ENCODE measurements around the gene SF3A1.
"Not testable (repeated sequence)": the region's sequence is repeated elsewhere in the genome, so short reads cannot be mapped to it uniquely, and the experiment has no call there.

Gene SF3A1

DNA sequence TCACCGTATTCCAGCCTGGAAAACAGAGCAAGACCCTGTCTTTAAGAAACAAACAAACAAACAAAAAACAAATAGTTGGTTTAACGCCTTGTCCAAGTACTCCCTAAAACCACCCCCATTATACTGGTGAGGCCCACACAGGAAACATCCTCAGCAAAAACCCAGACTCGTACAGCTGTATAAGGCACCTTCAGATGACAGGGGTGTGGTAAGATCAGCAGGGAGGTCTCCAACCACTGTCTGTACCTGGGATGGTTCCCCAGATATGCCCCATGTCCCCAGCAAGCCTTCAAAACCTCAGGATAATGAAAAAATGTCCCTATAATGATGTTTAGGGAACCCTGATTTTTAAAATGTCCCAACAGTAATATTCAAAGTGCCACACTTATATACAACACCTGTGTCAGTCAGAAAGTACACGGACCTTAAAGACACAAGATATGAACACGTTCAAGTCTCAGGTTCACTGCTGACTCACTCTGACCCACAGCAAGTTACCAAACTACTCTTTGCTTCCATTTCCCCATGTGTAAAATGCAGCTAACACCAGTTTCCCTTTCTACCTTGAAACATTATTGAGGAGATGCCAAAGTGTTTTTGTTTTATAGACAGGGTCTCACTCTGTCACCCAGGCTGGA lies 9.3 kb downstream of the SF3A1 start:
- no peak for DNase-seq

DNA sequence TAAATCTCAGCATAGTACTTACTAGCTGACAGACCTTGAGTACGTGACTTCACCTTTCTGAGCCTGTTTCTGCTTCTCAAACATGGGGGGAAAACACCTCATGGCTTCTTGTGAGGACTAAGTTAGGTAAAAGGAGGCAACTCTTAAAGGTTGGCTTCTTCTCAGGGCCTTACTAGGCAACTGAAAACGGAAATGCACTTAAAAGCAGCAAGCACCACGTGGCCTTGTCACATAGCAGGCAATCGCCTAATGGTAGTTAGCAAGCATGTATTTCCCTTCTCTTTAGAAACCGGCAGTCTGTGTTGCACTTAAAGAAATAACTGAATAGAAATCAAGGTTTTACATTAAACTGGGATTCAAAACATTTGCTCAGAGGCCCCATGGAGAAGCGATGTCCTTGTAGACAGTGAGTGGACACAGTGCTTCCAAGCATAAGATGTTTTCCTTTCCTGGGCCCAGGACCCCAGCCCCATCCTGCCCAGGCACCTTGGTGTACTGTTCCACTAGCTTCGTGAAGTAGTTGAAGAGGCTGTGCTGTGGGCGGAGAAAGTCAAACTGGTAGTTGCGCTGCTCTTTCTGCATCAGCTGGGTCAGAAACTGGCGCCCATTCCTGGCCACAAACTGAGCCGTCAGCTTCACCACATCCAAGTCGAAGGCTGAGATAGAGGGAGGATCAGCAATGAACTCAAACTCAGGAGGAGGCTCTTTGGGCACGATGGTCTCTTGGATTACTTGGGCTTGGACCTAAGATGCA lies 12.1 kb downstream of the SF3A1 start:
- DNase-seq: peak; percentile 64 to 79

GRCh38 chr22:30340911-30341685 lies 15.6 kb downstream of the SF3A1 start:
- DNase-seq: no peak

DNA sequence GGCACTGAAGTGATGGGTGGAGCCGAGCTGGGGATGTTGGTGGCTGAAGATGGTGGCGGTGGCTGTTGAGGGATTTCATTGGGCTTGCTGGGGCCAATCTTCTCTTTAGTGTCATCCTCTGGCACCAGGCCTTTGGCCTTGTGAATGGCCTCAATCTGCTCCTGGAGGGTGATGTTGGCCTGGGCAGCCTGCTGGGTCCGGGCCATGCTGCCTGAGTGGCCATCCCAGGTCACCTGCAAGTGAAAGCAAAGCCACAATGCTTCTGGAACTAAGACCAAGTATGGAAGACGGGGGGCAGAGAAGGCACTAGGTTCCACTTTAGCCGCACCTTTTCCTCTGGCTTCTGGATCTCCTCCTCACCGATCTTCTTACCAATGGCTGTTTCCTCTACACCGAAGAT lies 17.9 kb downstream of the SF3A1 start:
- DNase-seq: no peak

DNA sequence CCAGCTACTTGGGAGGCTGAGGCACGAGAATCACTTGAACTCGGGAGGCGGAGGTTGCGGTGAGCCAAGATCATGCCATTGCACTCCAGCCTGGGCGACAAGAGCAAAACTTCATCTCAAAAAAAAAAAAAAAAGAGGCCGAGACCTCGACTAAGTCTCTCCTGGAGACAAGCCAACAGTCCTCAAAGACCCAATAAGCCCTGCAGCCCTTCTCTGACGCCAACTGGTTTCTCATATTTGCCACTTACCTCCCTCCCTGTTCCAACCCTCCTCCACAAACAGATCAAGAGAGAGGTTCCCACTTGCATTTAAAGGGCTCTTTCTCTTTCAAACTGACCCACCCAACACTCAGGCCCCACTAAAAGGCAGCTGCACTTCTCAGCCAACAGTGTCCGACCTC lies 18.4 kb downstream of the SF3A1 start:
- DNase-seq: not testable (repeated sequence)

GRCh38 chr22:30337461-30337778 lies 19.3 kb downstream of the SF3A1 start:
- DNase-seq: no peak

DNA sequence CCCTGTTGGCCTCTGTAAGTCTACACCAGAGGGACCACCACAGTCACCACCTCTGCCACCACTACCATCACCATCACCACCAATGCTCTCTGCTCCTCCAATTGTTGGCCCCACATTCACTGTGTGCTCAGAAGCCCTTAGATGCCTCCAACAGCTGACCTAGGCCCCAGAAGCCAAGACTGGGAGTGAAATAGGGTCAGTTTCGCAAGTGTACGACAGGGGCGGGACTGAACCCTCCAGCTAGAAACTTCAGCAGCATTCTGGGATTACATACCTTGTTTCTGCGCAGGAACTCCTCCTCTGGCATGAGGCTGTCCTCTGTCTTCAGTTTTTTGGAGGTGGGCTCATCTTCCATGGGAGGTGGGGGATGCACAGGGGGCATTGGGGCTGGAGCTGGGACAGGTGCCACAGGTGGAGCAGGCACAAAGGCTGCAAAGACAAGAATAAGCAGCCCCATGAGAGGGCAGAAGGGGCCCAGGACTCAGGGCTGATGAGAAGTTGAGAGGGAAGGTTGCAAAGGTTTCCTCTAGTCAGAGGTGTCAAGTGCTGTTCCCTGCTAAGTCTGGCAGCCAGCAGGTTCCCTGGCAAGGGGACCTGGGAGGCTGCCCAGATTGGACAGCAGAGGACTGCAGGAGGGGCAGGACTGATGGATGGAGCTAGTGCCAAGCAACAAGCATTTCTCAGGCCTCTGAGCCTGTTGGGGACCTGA lies 19.8 kb downstream of the SF3A1 start:
- DNase-seq: no peak

DNA sequence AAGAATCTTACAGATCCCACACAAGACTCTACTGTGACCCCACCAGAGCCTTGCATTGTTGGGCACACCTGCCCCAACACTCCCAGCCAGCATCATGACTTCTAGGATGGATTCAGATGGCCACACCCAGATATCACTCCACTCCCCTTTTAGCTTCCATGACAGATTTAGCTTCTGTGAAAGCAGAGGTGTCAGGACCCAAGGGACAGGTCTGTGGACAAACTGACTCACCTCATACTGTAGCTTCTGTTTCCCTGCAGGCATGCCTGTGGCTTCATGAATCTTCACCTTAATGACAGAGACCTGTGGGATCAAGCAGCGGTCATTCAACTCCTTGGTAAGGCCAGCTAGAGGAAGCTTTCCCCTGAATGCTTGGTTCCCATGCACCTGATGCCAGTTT lies 21.5 kb downstream of the SF3A1 start:
- DNase-seq: no peak

DNA sequence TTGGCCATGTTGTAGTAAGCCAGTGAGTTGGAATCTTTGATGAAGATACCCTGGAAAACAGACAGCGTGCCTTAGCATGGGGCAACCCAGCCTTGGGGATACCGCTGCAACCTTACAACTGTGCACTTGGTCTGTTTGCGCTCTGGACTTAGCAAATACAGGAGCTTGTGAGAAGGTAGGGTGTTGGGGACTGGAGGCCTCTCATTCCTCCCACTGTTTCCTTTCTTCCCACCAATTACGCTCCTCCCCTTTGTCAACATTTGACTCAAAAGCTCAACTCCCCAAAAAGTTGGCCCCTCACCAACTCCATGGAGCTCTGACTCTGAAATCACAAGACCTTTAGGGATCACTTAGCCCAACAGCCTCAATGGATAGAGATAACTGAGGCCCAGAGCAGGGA lies 22.0 kb downstream of the SF3A1 start:
- DNase-seq: no peak

GRCh38 chr22:30333707-30334087 lies 23.0 kb downstream of the SF3A1 start:
- peak in 1 of 2 experiments; percentile 51 for DNase-seq

DNA sequence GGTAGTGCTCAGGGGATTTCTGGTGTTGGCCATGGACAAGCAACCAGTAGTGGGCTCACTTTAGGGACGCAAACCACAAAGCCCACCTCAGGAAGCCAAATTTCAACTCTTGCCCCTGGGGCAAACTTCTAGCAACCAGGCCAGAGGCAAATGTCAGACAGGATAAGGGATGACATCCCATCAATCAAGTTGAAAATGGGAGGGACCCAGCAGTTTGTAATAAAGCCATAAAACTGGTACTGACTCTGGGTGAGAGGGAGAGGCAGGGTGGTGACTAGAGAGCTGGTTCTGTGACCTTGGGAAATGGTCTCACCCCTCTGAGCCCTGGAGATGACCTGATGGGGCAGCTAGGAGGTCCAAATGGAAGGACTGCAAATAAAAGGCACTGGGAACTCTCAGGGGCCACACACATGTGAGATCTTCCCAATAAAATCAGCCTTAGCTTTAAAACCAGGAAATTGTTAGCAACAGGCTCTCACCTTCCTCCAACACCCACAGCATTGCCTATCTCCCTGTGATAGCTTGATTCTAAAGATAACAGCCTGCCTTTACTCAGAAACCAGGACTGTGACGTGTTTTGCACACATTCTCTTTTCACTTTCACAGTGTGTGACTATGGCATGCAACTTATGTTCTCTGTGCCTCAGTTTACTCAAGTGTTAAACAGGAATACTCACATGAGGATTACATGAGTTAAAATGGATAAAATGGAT lies 23.5 kb downstream of the SF3A1 start:
- DNase-seq: no peak

- no peak for DNase-seq
Measured at GRCh38 chr22:30332551-30332950, 24.1 kb downstream of the SF3A1 start.

- DNase-seq: no peak
Measured at GRCh38 chr22:30328466-30329049, 28.1 kb downstream of the SF3A1 start.

DNA sequence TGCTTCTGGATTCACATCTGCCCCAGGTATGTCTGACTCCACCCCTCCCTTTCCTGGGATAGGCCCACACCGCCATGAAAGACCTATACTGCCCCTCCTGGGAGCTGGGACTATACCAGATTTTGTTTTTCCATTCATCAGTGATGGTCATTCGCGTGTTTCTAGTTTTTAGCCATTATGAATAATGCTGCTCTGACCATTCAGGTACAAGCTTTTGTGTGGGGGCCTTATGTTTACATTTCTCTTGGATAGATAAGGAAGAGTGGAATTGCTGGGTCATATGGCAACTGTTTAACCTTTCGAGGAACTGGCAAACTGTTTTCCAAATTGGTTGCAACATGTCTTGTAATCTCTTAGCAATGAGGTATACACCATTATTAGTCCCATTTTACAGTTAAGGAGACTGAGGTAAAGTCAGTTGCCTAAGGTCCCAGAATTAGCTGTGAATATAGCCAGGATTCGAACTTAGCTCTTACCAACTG lies 28.8 kb downstream of the SF3A1 start:
- DNase-seq: no peak

- DNase-seq: peak; percentile 91 to 92
Measured at GRCh38 chr22:30326706-30327362, 29.9 kb downstream of the SF3A1 start, which contains the start of gene TBC1D10A. Gene TBC1D10A (minus strand): TSS chr22:30326941. CDS start chr22:30326881, 60 bp downstream.

DNA sequence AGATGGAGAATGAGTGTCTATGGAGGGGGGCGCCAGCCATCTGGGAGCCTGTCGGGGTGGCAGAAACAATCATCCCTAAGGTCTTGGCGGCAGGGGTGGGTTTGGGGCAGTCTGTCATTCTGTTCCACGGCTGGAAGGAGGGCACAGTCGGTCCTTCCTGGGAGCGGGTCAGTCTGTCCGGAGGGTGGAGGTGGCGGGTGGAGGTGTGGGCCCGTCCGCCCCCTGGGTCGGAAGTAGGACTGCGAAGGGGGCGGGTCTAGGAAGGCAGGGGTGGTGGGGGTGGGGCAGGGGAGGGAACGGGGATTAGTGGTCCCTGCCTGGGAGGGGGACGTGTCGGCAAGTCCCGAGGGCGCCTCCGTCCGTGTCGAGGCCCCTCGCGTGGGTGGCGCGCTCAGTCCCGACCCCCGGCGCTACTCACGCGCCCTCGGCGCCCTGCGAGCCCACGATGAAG lies 30.4 kb downstream of the SF3A1 start:
- no peak for DNase-seq

GRCh38 chr22:30325724-30326254 lies 30.9 kb downstream of the SF3A1 start:
- no peak for DNase-seq

DNA sequence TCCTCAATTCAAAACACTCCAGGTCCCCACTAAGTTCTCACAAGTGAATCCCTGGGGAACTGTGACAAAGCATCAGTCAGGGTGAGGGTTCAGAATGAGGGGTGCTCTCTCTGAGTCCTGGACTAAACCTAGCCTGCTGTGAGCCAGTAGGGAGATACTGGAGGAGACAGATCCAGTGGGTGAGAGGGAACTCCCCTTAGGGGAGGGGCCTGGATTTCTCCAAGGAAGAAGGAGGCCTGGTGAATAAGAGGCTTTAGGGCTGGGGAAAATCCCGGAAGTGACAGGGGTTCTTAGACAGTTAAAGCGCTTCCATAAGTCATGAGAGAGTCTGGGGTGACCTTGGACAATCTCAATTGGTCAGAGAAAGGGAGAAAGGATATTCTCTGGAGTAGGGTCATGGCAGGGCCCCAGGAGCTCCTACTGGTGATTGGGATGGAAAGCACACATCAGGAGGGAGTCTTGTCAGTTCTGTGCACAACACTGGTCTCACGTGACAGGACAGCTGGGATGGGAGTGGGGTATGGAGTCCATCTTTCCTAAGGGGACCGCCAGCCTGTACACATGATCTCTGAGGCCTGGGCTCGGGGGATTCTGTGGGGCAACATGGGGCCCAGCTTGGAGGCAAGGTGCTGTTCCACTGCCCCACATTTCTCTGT lies 31.5 kb downstream of the SF3A1 start:
- DNase-seq: no peak

GRCh38 chr22:30324014-30324730 lies 32.5 kb downstream of the SF3A1 start:
- peak in 1 of 2 experiments; percentile 51 for DNase-seq

DNA sequence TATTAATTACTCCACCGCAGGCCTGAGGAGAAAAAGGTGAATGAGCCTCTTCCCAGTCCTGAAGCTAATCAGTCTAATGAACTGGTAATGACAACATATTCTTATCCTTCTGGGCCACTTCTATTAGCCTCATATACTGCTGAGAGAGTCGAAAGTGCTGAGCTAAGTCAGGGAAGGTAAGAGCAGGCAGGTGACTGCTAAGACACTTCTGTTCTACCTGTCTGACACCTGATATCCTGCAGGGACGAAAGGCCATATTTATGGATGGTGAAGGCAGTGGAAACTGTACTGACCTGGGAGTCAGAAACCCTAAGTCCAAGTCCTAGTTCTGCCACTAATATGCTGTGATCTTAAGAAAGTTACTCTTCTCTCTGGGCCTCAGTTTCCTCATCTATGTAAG lies 33.4 kb downstream of the SF3A1 start:
- DNase-seq: no peak
